Smooth muscle cell (in vitro differentiated cells): ENCODE data around the gene SH2D4B. TPM values are rescaled to one million over a fixed set of nuclear protein-coding genes. Genes with fewer than 3 reads are reported as not detected.

Source experiments
- DNase-seq: peaks from one replicate; lab custom pipeline; 2025; ENCODE audit not compliant: unreplicated experiment; lab: John Stamatoyannopoulos, UW
- H2AFZ ChIP-seq: fragments of 200-600 bp; sonication (generic); 2 replicates; pipeline ENCODE4 v1.6.0; 2016; ENCODE audit warnings: antibody characterized with exemption, low read depth, mild to moderate bottlenecking
- H3F3A ChIP-seq: fragments of 200-600 bp; sonication (generic); 2 replicates; pipeline ENCODE4 v1.6.0; 2017; ENCODE audit warnings: antibody characterized with exemption, low read depth
- H3K27ac ChIP-seq: fragments of 200-600 bp; sonication (generic); 2 replicates; pipeline ENCODE4 v1.5.1; 2016; ENCODE audit warnings: low read depth, mild to moderate bottlenecking
- H3K27me3 ChIP-seq: fragments of 200-600 bp; sonication (generic); 2 replicates; pipeline ENCODE4 v1.6.1; 2016; ENCODE audit warnings: low read depth, mild to moderate bottlenecking
- H3K36me3 ChIP-seq: fragments of 200-600 bp; sonication (generic); 2 replicates; pipeline ENCODE4 v1.5.1; 2016; ENCODE audit warnings: low read depth
- H3K4me1 ChIP-seq: fragments of 200-600 bp; sonication (generic); 2 replicates; pipeline ENCODE4 v1.5.1; 2016; ENCODE audit warnings: low read depth
- H3K4me2 ChIP-seq: fragments of 200-600 bp; sonication (generic); 2 replicates; pipeline ENCODE4 v1.6.0; 2016; ENCODE audit warnings: mild to moderate bottlenecking
- H3K4me3 ChIP-seq: fragments of 200-600 bp; sonication (generic); 2 replicates; pipeline ENCODE4 v1.5.1; 2016; ENCODE audit warnings: mild to moderate bottlenecking
- H3K79me2 ChIP-seq: fragments of 200-600 bp; sonication (generic); 2 replicates; pipeline ENCODE4 v1.6.0; 2016; ENCODE audit warnings: low read depth, mild to moderate bottlenecking
- H3K9ac ChIP-seq: fragments of 200-600 bp; sonication (generic); 2 replicates; pipeline ENCODE4 v1.6.0; 2016; ENCODE audit warnings: low read depth
- H3K9me3 ChIP-seq: fragments of 200-600 bp; sonication (generic); replicated peaks from 2 replicates; pipeline ENCODE4 v1.5.1; 2016; ENCODE audit warnings: low read depth
- H4K20me1 ChIP-seq: fragments of 200-600 bp; sonication (generic); 2 replicates; pipeline ENCODE4 v1.6.0; 2016; ENCODE audit warnings: low read depth
- WGBS: methylation state at CpG from one replicate; pipeline ENCODE4 v1.1.7; 2016; ENCODE audit warnings: low lambda C conversion rate; 5-methylcytosine and 5-hydroxymethylcytosine counted together
- polyA plus RNA-seq: library from polyadenylated mRNA; unstranded; fragments of >200 nt; fragmentation: Nextera tagmentation; extraction: Ambion mirVana; gene quantifications from 2 replicates; pipeline ENCODE4 v1.2.1, GENCODE V29; 2016
- total RNA-seq: library from RNA; depleted of rRNA; stranded (reverse); fragments of >200 nt; gene quantifications from 2 replicates; pipeline ENCODE4 v1.2.3, GENCODE V29; 2014
- TF ChIP-seq, protein P1 (sequence below): fragments of 200-600 bp; sonication (generic); IDR thresholded peaks from 2 replicates; pipeline ENCODE4 v1.5.1; 2017; ENCODE audit warnings: borderline replicate concordance, mild to moderate bottlenecking, antibody characterized with exemption; ENCODE audit not compliant: insufficient read depth, poor library complexity, severe bottlenecking

The SH2D4B gene
- total and polyA plus RNA-seq, 2 experiments from 2014 or later: 0.13 TPM; not detected in 1

- Histone ChIP-seq H3K79me2 (no peaks in the 10 kb centered on the region), H3K27ac (no peak overlapping the region), H3K4me3 (no peak overlapping the region), H3K4me1 (peaks cover 4% of the 10 kb centered on the region), H3K4me2 (no peak overlapping the region), H3F3A (no peaks in the 10 kb centered on the region), H3K9ac (no peak overlapping the region), H3K9me3 (no peaks in the 10 kb centered on the region), H3K27me3 (no peaks in the 10 kb centered on the region), H4K20me1 (no peaks in the 10 kb centered on the region), H2AFZ (no peak overlapping the region), H3K36me3 (no peaks in the 10 kb centered on the region)
- no peak for DNase-seq
- WGBS: 59% methylated on average over 1 of the region's 1 CpG
- TF ChIP-seq, protein P1, sequence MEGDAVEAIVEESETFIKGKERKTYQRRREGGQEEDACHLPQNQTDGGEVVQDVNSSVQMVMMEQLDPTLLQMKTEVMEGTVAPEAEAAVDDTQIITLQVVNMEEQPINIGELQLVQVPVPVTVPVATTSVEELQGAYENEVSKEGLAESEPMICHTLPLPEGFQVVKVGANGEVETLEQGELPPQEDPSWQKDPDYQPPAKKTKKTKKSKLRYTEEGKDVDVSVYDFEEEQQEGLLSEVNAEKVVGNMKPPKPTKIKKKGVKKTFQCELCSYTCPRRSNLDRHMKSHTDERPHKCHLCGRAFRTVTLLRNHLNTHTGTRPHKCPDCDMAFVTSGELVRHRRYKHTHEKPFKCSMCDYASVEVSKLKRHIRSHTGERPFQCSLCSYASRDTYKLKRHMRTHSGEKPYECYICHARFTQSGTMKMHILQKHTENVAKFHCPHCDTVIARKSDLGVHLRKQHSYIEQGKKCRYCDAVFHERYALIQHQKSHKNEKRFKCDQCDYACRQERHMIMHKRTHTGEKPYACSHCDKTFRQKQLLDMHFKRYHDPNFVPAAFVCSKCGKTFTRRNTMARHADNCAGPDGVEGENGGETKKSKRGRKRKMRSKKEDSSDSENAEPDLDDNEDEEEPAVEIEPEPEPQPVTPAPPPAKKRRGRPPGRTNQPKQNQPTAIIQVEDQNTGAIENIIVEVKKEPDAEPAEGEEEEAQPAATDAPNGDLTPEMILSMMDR: no peak
These were observed 146.6 kb downstream of the SH2D4B start for GRCh38 chr10:80684259-80684658.

DNA sequence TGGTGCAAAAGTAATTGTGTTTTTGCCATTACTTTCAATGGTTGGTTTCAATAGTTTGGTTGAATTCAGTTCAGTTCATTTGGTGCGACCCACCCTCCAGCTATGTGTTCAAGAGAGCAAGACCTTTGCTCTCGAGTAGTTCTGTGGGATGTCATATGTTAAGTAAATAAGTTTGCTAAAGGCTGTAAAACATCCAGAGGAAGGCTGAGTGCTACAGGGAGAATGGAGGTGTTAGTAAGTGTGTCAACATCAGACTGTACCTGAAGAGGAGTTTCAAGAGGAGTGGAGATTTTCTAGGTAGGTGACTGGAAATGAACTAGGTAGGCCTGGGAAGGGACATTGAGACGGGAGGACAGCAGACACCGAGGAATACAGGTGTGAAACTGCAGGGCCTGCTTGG, 147.7 kb downstream of the SH2D4B start:
- no peaks in the 10 kb centered on the region for H4K20me1 ChIP-seq
- no peak overlapping the region for H3K4me2 ChIP-seq
- DNase-seq: no peak
- H2AFZ ChIP-seq: no peak overlapping the region
- no peaks in the 10 kb centered on the region for H3K79me2 ChIP-seq
- peaks cover 4% of the 10 kb centered on the region for H3K4me1 ChIP-seq
- no peaks in the 10 kb centered on the region for H3K36me3 ChIP-seq
- 92% methylated on average over 4 of the region's 4 CpGs for WGBS
- H3K9ac ChIP-seq: no peak overlapping the region
- peaks cover 3% of the 10 kb centered on the region for H3K27me3 ChIP-seq
- no peak overlapping the region for H3K4me3 ChIP-seq
- no peaks in the 10 kb centered on the region for H3K9me3 ChIP-seq
- TF ChIP-seq, protein P1: no peak
- no peaks in the 10 kb centered on the region for H3F3A ChIP-seq
- no peak overlapping the region for H3K27ac ChIP-seq

DNA sequence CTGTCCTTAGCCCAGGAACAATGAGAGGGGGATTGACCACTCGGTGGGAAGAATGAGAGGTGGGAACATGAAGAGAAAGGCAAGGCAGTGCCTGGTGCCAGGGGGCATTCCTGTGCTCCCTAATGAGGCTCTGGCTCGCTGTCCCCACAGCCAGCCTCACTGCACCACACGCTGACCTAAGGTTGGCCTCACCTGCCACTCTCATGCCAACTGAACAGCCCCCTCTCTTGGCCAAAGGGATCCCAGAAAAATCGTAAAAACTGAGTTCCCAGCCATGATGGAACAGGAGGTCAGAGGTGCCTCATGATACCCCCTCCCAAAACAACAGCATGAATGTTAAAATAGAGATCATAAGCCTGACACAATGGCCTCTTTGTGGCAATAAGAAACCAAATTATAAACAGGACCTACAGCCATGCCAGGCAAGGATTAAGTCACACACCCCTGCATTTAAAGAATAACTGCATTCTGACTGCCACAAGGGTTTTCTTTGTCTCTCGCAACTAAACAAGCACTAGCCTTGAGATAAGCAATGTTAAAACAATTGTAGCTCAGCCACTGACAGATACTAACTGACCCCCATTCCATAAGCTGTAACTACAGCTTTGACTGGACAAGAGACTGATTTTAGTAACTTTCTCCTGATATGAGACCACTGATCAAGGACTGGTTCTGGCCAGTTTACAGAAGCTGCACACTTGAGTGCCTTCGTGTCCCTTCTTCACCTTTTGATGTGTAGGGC, 149.2 kb downstream of the SH2D4B start:
- Histone ChIP-seq H3K27me3 (peaks cover 17% of the 10 kb centered on the region), H3K4me2 (no peak overlapping the region), H2AFZ (no peak overlapping the region), H4K20me1 (no peaks in the 10 kb centered on the region), H3K4me3 (no peak overlapping the region), H3K79me2 (no peaks in the 10 kb centered on the region), H3K9ac (no peak overlapping the region), H3K36me3 (no peaks in the 10 kb centered on the region), H3K27ac (no peak overlapping the region), H3K4me1 (peaks cover 4% of the 10 kb centered on the region), H3F3A (no peaks in the 10 kb centered on the region), H3K9me3 (no peaks in the 10 kb centered on the region)
- TF ChIP-seq, protein P1: no peak
- 79% methylated on average over 6 of the region's 6 CpGs for WGBS
- no peak for DNase-seq

- no peaks in the 10 kb centered on the region for H4K20me1 ChIP-seq
These were observed 149.7 kb downstream of the SH2D4B start for GRCh38 chr10:80687476-80687789.

More at GRCh38 chr10:80687476-80687789, 149.7 kb downstream of the SH2D4B start:
- H2AFZ ChIP-seq: no peak overlapping the region
- DNase-seq: no peak
- H3K4me3 ChIP-seq: no peak overlapping the region
- no peak overlapping the region for H3K4me2 ChIP-seq
- TF ChIP-seq, protein P1: no peak
- H3K27ac ChIP-seq: no peak overlapping the region
- H3K9me3 ChIP-seq: no peaks in the 10 kb centered on the region
- H3K36me3 ChIP-seq: no peaks in the 10 kb centered on the region
- WGBS: 86% methylated on average over 1 of the region's 1 CpG
- H3K79me2 ChIP-seq: no peaks in the 10 kb centered on the region
- H3K27me3 ChIP-seq: peaks cover 18% of the 10 kb centered on the region
- peaks cover 4% of the 10 kb centered on the region for H3K4me1 ChIP-seq
- no peak overlapping the region for H3K9ac ChIP-seq
- H3F3A ChIP-seq: no peaks in the 10 kb centered on the region
